Endodermal cell (in vitro differentiated cells): ENCODE results near the gene MBD3. TPM values are rescaled to one million over a fixed set of nuclear protein-coding genes. Genes with fewer than 3 reads are reported as not detected.

Experiments used
- DNase-seq: peaks from one replicate; pipeline ENCODE4 v3.0.0-alpha.2; 2017
- H3K27ac ChIP-seq: 2 replicates; pipeline ENCODE4 v1.5.1; 2013; ENCODE audit warnings: mild to moderate bottlenecking, low read depth, low read length, moderate library complexity
- H3K27me3 ChIP-seq: 2 replicates; pipeline ENCODE4 v1.6.1; 2013; ENCODE audit warnings: mild to moderate bottlenecking, low read length, moderate library complexity; ENCODE audit not compliant: insufficient read depth, control insufficient read depth, poor library complexity, severe bottlenecking
- H3K36me3 ChIP-seq: 2 replicates; pipeline ENCODE4 v1.7.0; 2013; ENCODE audit warnings: mild to moderate bottlenecking, low read length, moderate library complexity; ENCODE audit not compliant: control insufficient read depth, insufficient read depth
- H3K4me1 ChIP-seq: one replicate; pipeline ENCODE4 v1.7.0; 2013; ENCODE audit warnings: low read length; ENCODE audit not compliant: control insufficient read depth, insufficient read depth
- H3K4me3 ChIP-seq: 2 replicates; pipeline ENCODE4 v1.5.1; 2013; ENCODE audit warnings: mild to moderate bottlenecking, low read length, moderate library complexity
- H3K9ac ChIP-seq: 2 replicates; pipeline ENCODE4 v1.6.1; 2013; ENCODE audit warnings: mild to moderate bottlenecking, low read length, moderate library complexity; ENCODE audit not compliant: poor library complexity, severe bottlenecking; ENCODE audit errors: extremely low read depth
- H3K9me3 ChIP-seq: 2 replicates; pipeline ENCODE4 v1.6.1; 2013; ENCODE audit warnings: mild to moderate bottlenecking, low read length, moderate library complexity; ENCODE audit not compliant: control insufficient read depth
- H3K27ac Mint-ChIP-seq: 2 replicates; pipeline ENCODE4 v1.8.0; 2020; ENCODE audit warnings: mixed read lengths
- H3K27me3 Mint-ChIP-seq: 2 replicates; pipeline ENCODE4 v1.8.0; 2021; ENCODE audit warnings: mild to moderate bottlenecking, mixed read lengths; ENCODE audit not compliant: insufficient read depth
- H3K36me3 Mint-ChIP-seq: 2 replicates; pipeline ENCODE4 v1.8.0; 2020; ENCODE audit warnings: low read depth, mixed read lengths
- H3K4me1 Mint-ChIP-seq: 2 replicates; pipeline ENCODE4 v1.8.0; 2020; ENCODE audit warnings: mixed read lengths
- H3K4me3 Mint-ChIP-seq: 2 replicates; pipeline ENCODE4 v1.8.0; 2020; ENCODE audit warnings: mild to moderate bottlenecking, moderate library complexity, mixed read lengths
- H3K9me3 Mint-ChIP-seq: 2 replicates; pipeline ENCODE4 v1.8.0; 2020; ENCODE audit warnings: mild to moderate bottlenecking, mixed read lengths
- CTCF ChIP-seq: fragments of 200-600 bp; sonication (generic); conservative IDR thresholded peaks from 2 replicates; pipeline ENCODE4 v1.5.0; 2021; ENCODE audit warnings: antibody characterized with exemption, mild to moderate bottlenecking
- WGBS, 2 experiments: methylation state at CpG; one replicate each; pipeline versions ENCODE4 v1.1.5 to v1.1.7; 2013; ENCODE audit warnings: missing lambda C conversion rate in 2 of 2, mixed read lengths in 1 of 2; ENCODE audit not compliant: insufficient coverage in 1 of 2, insufficient read length in 1 of 2; 5-methylcytosine and 5-hydroxymethylcytosine counted together
- total RNA-seq, 2 donors: library from RNA; stranded (reverse); fragmentation: NEBNext Ultra II Directional in 1 of 2; extraction: Animal tissue kit (Norgen Biotek cat#: 25700) in 1 of 2; gene quantifications; 2 replicates in 1 of 2; 3 replicates in 1 of 2; pipeline ENCODE4 v1.2.1, GENCODE V29; 2021

MBD3 gene
- total RNA-seq, 2 donors from 2014 or later = 108 TPM

DNA sequence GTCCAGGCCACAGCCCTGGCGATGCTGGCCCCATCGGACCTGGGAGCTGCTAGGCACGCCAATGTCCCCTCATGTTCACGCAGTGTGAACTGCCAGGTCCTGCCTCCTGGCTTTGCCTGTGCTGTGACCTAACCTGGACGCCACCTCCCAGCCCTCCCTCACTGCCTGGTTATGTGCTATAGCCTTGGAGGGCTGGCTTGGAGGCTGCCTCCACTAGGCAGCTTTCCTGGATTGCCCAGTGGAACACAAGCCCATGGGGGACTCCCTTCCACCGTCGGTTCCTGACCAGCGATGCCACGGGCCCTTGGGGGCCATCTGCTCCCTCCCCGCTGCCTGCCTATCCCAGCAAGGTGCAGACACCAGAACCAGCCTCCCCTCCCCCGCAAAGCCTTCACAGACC, 27.8 kb upstream of the MBD3 start:
- no peak overlapping the region for H3K27ac Mint-ChIP-seq
- no peak for TF ChIP-seq CTCF
- H3K36me3 ChIP-seq = peaks cover 72% of the 10 kb centered on the region
- no peaks in the 10 kb centered on the region for H3K27me3 Mint-ChIP-seq
- WGBS, 2 experiments = 91 to 99% methylated on average over 8 to 11 of the region's 11 CpGs
- H3K9ac ChIP-seq = no peak overlapping the region
- H3K4me1 ChIP-seq = no peaks in the 10 kb centered on the region
- no peak overlapping the region for H3K4me3 ChIP-seq
- H3K27ac ChIP-seq = no peak overlapping the region
- no peaks in the 10 kb centered on the region for H3K27me3 ChIP-seq
- H3K36me3 Mint-ChIP-seq = peaks cover 59% of the 10 kb centered on the region
- no peaks in the 10 kb centered on the region for H3K9me3 Mint-ChIP-seq
- no peak overlapping the region for H3K4me3 Mint-ChIP-seq
- H3K9me3 ChIP-seq = no peaks in the 10 kb centered on the region
- no peaks in the 10 kb centered on the region for H3K4me1 Mint-ChIP-seq
- no peak for DNase-seq

DNA sequence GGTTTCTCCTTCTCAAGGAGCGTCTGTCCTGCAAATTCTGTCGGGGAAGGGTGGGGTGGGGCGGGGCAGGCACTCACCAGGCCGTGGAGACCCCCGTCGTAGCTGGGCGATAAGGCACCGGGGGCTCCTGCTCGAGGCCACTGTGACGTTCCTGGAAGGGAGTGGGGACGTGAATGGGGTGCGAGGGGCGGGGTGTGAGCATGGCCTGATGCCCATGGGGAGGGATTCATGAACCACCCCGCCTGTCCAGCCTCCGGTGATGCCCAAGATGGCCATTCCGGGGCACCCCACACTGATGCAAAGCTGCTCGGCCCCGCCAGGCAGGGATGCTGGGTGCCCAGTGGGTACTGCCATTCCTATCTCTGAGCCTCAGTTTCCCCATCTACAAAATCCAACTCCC, 27.0 kb upstream of the MBD3 start:
- Mint-ChIP-seq H3K27me3 (no peaks in the 10 kb centered on the region), H3K4me3 (no peak overlapping the region), H3K36me3 (peaks cover 61% of the 10 kb centered on the region), H3K27ac (no peak overlapping the region), H3K9me3 (no peaks in the 10 kb centered on the region), H3K4me1 (no peaks in the 10 kb centered on the region)
- H3K36me3 ChIP-seq = peaks cover 72% of the 10 kb centered on the region
- no peaks in the 10 kb centered on the region for H3K4me1 ChIP-seq
- DNase-seq = no peak
- H3K27ac ChIP-seq = no peak overlapping the region
- H3K27me3 ChIP-seq = no peaks in the 10 kb centered on the region
- WGBS, 2 experiments = 92 to 97% methylated on average over 8 to 18 of the region's 18 CpGs
- H3K4me3 ChIP-seq = no peak overlapping the region
- H3K9me3 ChIP-seq = no peaks in the 10 kb centered on the region
- TF ChIP-seq CTCF = no peak
- no peak overlapping the region for H3K9ac ChIP-seq

- no peak overlapping the region for H3K9ac ChIP-seq
- H3K27ac Mint-ChIP-seq = no peak overlapping the region
- no peak overlapping the region for H3K4me3 ChIP-seq
- no peak overlapping the region for H3K27ac ChIP-seq
- peaks cover 59% of the 10 kb centered on the region for H3K36me3 Mint-ChIP-seq
- no peaks in the 10 kb centered on the region for H3K27me3 ChIP-seq
- 98% methylated on average over 11 to 26 of the region's 26 CpGs for WGBS, 2 experiments
- no peak overlapping the region for H3K4me3 Mint-ChIP-seq
- no peak for DNase-seq
- H3K9me3 Mint-ChIP-seq = no peaks in the 10 kb centered on the region
- no peak for TF ChIP-seq CTCF
- H3K36me3 ChIP-seq = peaks cover 71% of the 10 kb centered on the region
- no peaks in the 10 kb centered on the region for H3K4me1 ChIP-seq
- H3K4me1 Mint-ChIP-seq = no peaks in the 10 kb centered on the region
- no peaks in the 10 kb centered on the region for H3K9me3 ChIP-seq
- no peaks in the 10 kb centered on the region for H3K27me3 Mint-ChIP-seq
Measured at GRCh38 chr19:1619094-1619439, 26.4 kb upstream of the MBD3 start.
